Liver (tissue), 9 donors: Measurements from ENCODE around the gene INSM1. TPM values are rescaled to one million over a fixed set of nuclear protein-coding genes. Genes with fewer than 3 reads are reported as not detected.

Source experiments
- DNase-seq: peaks from one replicate; pipeline ENCODE4 v3.0.0-alpha.2; 2017; ENCODE audit warnings: low spot score
- H3K27ac ChIP-seq, 2 donors: one replicate each; pipeline ENCODE4 v1.7.0; 2013; ENCODE audit warnings: inconsistent platforms in 2 of 2, low read length in 2 of 2, control low read depth in 1 of 2, low read depth in 1 of 2, mild to moderate bottlenecking in 1 of 2
- H3K27me3 ChIP-seq, 4 donors: one replicate each; pipeline versions ENCODE4 v1.6.1 to v1.7.0; 2013; ENCODE audit warnings: low read length in 3 of 4, inconsistent platforms in 1 of 4, mild to moderate bottlenecking in 1 of 4, moderate library complexity in 1 of 4; ENCODE audit not compliant: control insufficient read depth in 4 of 4, insufficient read depth in 4 of 4
- H3K36me3 ChIP-seq, 4 donors: one replicate each; pipeline versions ENCODE4 v1.6.1 to v1.7.0; 2013; ENCODE audit warnings: low read length in 3 of 4, mild to moderate bottlenecking in 3 of 4, low read depth in 1 of 4, moderate library complexity in 1 of 4; ENCODE audit not compliant: control insufficient read depth in 4 of 4, insufficient read depth in 3 of 4
- H3K4me1 ChIP-seq, 4 donors: one replicate each; pipeline versions ENCODE4 v1.6.1 to v1.7.0; 2013; ENCODE audit warnings: low read length in 3 of 4, mild to moderate bottlenecking in 3 of 4, moderate library complexity in 1 of 4; ENCODE audit not compliant: control insufficient read depth in 4 of 4, insufficient read depth in 4 of 4
- H3K4me3 ChIP-seq, 3 donors: one replicate each; pipeline versions ENCODE4 v1.6.1 to v1.7.0; 2013; ENCODE audit warnings: low read length in 3 of 3, control low read depth in 1 of 3, low read depth in 1 of 3, mild to moderate bottlenecking in 1 of 3
- H3K9ac ChIP-seq, 2 donors: one replicate each; pipeline ENCODE4 v1.7.0; 2013; ENCODE audit warnings: low read length in 2 of 2, mild to moderate bottlenecking in 2 of 2, moderate library complexity in 2 of 2, control low read depth in 1 of 2, low read depth in 1 of 2
- H3K9me3 ChIP-seq, 4 donors: one replicate each; pipeline versions ENCODE4 v1.6.1 to v1.7.0; 2013; ENCODE audit warnings: low read length in 3 of 4; ENCODE audit not compliant: control insufficient read depth in 4 of 4
- ATF3 ChIP-seq: IDR thresholded peaks from 2 replicates; pipeline ENCODE4 v1.6.1; 2016; ENCODE audit warnings: antibody characterized with exemption
- FOXA1 ChIP-seq: IDR thresholded peaks from 2 replicates; pipeline ENCODE4 v1.6.1; 2016; ENCODE audit warnings: antibody characterized with exemption
- FOXA2 ChIP-seq: IDR thresholded peaks from 2 replicates; pipeline ENCODE4 v1.6.1; 2016; ENCODE audit warnings: antibody characterized with exemption
- GABPA ChIP-seq, 2 donors: IDR thresholded peaks in 1 of 2; conservative IDR thresholded peaks in 1 of 2; 2 replicates each; pipeline ENCODE4 v1.6.1; 2016; ENCODE audit warnings: antibody characterized with exemption in 2 of 2, mild to moderate bottlenecking in 1 of 2, moderate library complexity in 1 of 2
- HNF4A ChIP-seq, 2 donors: conservative IDR thresholded peaks; 2 replicates each; pipeline ENCODE4 v1.6.1; 2016; ENCODE audit warnings: antibody characterized with exemption in 2 of 2, mild to moderate bottlenecking in 2 of 2
- JUND ChIP-seq, 2 donors: IDR thresholded peaks; 2 replicates each; pipeline ENCODE4 v1.6.1; 2016; ENCODE audit warnings: antibody characterized with exemption in 2 of 2
- NR2F2 ChIP-seq: IDR thresholded peaks from 2 replicates; pipeline ENCODE4 v1.6.1; 2016; ENCODE audit warnings: antibody characterized with exemption
- RAD21 ChIP-seq, 2 donors: IDR thresholded peaks; 2 replicates each; pipeline ENCODE4 v1.6.1; 2016; ENCODE audit warnings: antibody characterized with exemption in 2 of 2, mild to moderate bottlenecking in 2 of 2
- REST ChIP-seq: IDR thresholded peaks from 2 replicates; pipeline ENCODE4 v1.6.1; 2016; ENCODE audit warnings: antibody characterized with exemption, mild to moderate bottlenecking
- RXRA ChIP-seq, 2 donors: IDR thresholded peaks; 2 replicates each; pipeline ENCODE4 v1.6.1; 2017 to 2018; ENCODE audit warnings: antibody characterized with exemption in 2 of 2, mild to moderate bottlenecking in 1 of 2
- SP1 ChIP-seq: IDR thresholded peaks from 2 replicates; pipeline ENCODE4 v1.6.1; 2018; ENCODE audit warnings: antibody characterized with exemption, mild to moderate bottlenecking
- YY1 ChIP-seq: IDR thresholded peaks from 2 replicates; pipeline ENCODE4 v1.6.1; 2016; ENCODE audit warnings: antibody characterized with exemption, mild to moderate bottlenecking
- ZBTB33 ChIP-seq: IDR thresholded peaks from 2 replicates; pipeline ENCODE4 v1.6.1; 2016; ENCODE audit warnings: antibody characterized with exemption
- WGBS: extraction: QIAGEN DNeasy Blood & Tissue Kit; methylation state at CpG from one replicate; pipeline ENCODE4 v1.1.7; 2013; 5-methylcytosine and 5-hydroxymethylcytosine counted together
- polyA plus RNA-seq, 2 donors: library from polyadenylated mRNA; stranded (reverse) in 1 of 2; unstranded in 1 of 2; fragments of 200-250 nt in 1 of 2; fragments of >200 nt in 1 of 2; fragmentation: Nextera tagmentation in 1 of 2; extraction: Ambion mirVana in 1 of 2; gene quantifications; one replicate each; pipeline versions ENCODE4 v1.2.1 to v1.2.3, GENCODE V29; 2013 to 2015
- total RNA-seq, 2 donors: library from RNA; depleted of rRNA; stranded (reverse); fragments of >200 nt; gene quantifications; one replicate each; pipeline ENCODE4 v1.2.3, GENCODE V29; 2014
- TF ChIP-seq, protein P1 (sequence below): IDR thresholded peaks from 2 replicates; pipeline ENCODE4 v1.6.1; 2016; ENCODE audit warnings: antibody characterized with exemption
- donor health status: healthy.
- donor health status: healthy.
- donor health status: healthy.
- donor health status: healthy.
- donor health status: healthy.

Gene INSM1
- total and polyA plus RNA-seq, 4 donors, result not detected

DNA sequence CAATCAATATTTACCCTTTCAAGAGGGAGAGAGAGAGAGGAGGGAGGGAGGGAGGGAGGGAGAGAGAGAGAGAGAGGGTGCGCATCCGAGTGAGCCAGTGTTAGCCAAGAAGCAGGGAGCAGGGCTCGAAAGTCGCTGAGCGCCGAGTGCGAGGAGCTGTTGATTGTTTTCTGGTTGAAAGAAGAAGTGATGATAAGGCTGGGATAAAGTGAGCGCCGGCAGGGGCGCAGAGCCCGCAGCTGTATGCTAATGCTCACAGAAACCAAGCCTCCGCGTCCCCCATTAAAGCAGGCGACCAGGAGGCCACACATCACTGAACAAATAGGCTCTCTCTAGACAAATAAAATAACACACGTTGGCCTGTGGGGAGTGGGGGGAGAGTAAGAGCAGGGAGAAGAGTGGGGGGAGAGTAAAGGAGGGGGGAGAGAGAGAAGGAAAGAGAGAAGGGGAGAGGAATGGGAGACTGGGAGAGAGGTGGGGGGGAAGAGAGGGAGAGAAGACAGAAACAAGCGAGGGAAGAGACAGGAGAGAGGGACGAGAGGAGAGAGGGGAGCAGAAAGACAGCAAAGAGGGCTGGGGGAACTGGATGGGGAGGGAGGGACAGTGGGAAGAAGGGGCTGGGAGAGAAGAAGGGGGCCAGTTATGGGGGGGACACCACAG lies 5.0 kb upstream of the INSM1 start:
- H3K27me3 ChIP-seq, result peaks cover 2 to 24% (median 19%) of the 10 kb centered on the region in 4 donors
- TF ChIP-seq JUND (IDR thresholded peaks at IDR 0.05) (no peak), ZBTB33 (no peak), REST (no peak)
- H3K36me3 ChIP-seq, result no peaks in the 10 kb centered on the region
- H3K9ac ChIP-seq, result no peak overlapping the region
- WGBS, result 3% methylated on average over 17 of the region's 17 CpGs
- no peak overlapping the region for H3K27ac ChIP-seq
- H3K4me3 ChIP-seq, result no peak overlapping the region
- no peak for DNase-seq
- H3K4me1 ChIP-seq, result peaks cover 6 to 25% (median 17%) of the 10 kb centered on the region in 4 donors
- no peaks in the 10 kb centered on the region for H3K9me3 ChIP-seq

DNA sequence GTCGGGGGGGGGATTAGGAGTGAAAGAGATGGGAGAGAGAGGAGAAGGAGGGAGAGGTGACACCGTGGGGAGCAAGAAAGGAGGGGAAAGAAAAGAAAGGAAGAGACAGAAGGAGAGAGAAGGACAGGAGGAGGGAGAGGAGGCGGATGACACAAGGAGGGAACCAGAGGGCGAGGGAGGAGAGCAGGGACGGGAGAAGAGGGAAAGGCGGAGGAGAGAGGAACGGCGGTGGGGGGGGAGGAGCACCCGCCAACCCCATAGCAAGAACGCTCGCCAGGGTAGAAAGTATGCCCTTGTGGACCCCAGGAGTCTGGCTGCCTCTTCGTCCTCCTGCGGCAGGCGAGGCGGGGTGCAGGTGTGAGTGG lies 4.5 kb upstream of the INSM1 start:
- Histone ChIP-seq H3K36me3 (no peaks in the 10 kb centered on the region), H3K9me3 (no peaks in the 10 kb centered on the region), H3K4me1 (peaks cover 11 to 30% (median 18%) of the 10 kb centered on the region in 4 donors), H3K9ac (no peak overlapping the region), H3K27ac (no peak overlapping the region), H3K27me3 (peaks cover 2 to 30% (median 19%) of the 10 kb centered on the region in 4 donors), H3K4me3 (no peak overlapping the region)
- WGBS, result 6% methylated on average over 15 of the region's 15 CpGs
- TF ChIP-seq JUND (IDR thresholded peaks at IDR 0.05), result no peak
- TF ChIP-seq ZBTB33, result no peak
- TF ChIP-seq YY1, result no peak
- TF ChIP-seq FOXA2, result no peak
- TF ChIP-seq, protein P1, sequence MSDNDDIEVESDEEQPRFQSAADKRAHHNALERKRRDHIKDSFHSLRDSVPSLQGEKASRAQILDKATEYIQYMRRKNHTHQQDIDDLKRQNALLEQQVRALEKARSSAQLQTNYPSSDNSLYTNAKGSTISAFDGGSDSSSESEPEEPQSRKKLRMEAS, result no peak
- no peak for TF ChIP-seq NR2F2
- no peak for TF ChIP-seq FOXA1
- TF ChIP-seq RXRA (IDR thresholded peaks at IDR 0.05), result no peak
- no peak for TF ChIP-seq HNF4A (conservative IDR thresholded peaks at IDR 0.05)
- no peak for TF ChIP-seq RAD21 (IDR thresholded peaks at IDR 0.05)
- no peak for TF ChIP-seq SP1
- TF ChIP-seq ATF3, result no peak
- TF ChIP-seq REST, result no peak
- no peak for TF ChIP-seq GABPA (IDR thresholded peaks at IDR 0.05 in 1 of 2, conservative IDR thresholded peaks at IDR 0.05 in 1 of 2)
- no peak for DNase-seq
